Effector memory CD8-positive, alpha-beta T cell (primary cell): ENCODE measurements around the gene WDR70.

Experiments used
- ATAC-seq: fragments of 150-1000 bp; cut with Tn5 transposase; replicated peaks from 2 replicates; pipeline ENCODE4 v1.10.0; 2021; ENCODE audit warnings: mild to moderate bottlenecking, moderate library complexity
- DNase-seq, 3 experiments: peaks; one replicate each; pipeline ENCODE4 v3.0.0; 2021
- H3K27ac Mint-ChIP-seq, 2 donors: one replicate each; pipeline ENCODE4 v1.8.0; 2022; ENCODE audit warnings: mild to moderate bottlenecking in 2 of 2, mixed read lengths in 2 of 2, moderate library complexity in 2 of 2
- H3K27me3 Mint-ChIP-seq, 2 donors: one replicate each; pipeline ENCODE4 v1.8.0; 2022; ENCODE audit warnings: mixed read lengths in 2 of 2
- H3K36me3 Mint-ChIP-seq: one replicate; pipeline ENCODE4 v1.8.0; 2022; ENCODE audit warnings: mild to moderate bottlenecking, moderate library complexity, mixed read lengths; ENCODE audit not compliant: insufficient read depth
- H3K4me1 Mint-ChIP-seq, 2 donors: one replicate each; pipeline ENCODE4 v1.8.0; 2022; ENCODE audit warnings: low read depth in 2 of 2, mixed read lengths in 2 of 2
- H3K4me3 Mint-ChIP-seq, 2 donors: one replicate each; pipeline ENCODE4 v1.8.0; 2022; ENCODE audit warnings: mild to moderate bottlenecking in 2 of 2, mixed read lengths in 2 of 2, moderate library complexity in 2 of 2
- H3K9me3 Mint-ChIP-seq, 2 donors: one replicate each; pipeline ENCODE4 v1.8.0; 2022; ENCODE audit warnings: mixed read lengths in 2 of 2

Gene WDR70

DNA sequence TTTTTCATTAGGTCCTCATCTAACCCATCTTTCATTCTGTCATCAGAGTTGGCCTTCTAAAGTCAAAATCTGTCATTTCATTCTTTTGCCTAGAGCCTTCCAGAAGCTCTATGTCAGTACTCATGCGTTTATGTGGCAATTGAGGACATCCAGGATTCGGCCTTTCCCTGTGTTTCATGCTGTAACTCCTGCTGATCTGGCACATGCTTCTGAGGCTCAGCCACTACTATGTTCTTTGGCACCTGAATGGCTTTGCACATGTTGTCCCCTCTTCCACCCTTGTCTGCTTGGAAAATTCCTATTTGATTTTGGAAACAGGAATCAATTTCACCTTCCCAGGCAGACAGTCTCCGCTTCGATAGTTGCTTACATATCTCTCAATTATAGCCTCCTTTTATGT lies 375.9 kb downstream of the WDR70 start:
- peak overlapping the region in 1 of 2 donors; percentile 61 for H3K27ac Mint-ChIP-seq
- DNase-seq = no peak
- no peaks in the 10 kb centered on the region for H3K27me3 Mint-ChIP-seq
- H3K4me3 Mint-ChIP-seq = no peak overlapping the region
- peaks cover 2 to 6% of the 10 kb centered on the region in 2 donors for H3K9me3 Mint-ChIP-seq
- ATAC-seq = no peak
- H3K4me1 Mint-ChIP-seq = no peaks in the 10 kb centered on the region
- H3K36me3 Mint-ChIP-seq = peaks cover 9% of the 10 kb centered on the region

DNA sequence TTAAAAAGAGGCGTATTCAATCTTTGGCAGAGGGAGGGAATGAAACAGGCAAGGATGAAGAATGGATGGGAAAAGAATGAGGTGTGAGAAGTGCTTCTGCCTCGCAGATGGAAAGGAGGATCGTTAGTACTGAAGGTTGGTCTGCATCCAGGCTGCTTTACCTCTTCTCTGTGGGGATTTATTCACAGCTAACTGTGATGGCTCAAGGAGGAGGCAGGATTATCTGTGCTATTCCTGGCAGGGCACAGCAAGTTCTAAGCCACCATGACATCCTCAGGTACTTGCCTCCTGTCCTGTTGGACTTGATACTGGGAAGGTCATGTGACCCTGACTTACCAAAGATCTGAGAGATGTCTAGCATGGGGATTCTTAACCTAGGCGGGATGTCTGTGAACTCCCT lies 376.5 kb downstream of the WDR70 start:
- DNase-seq = no peak
- Mint-ChIP-seq H3K9me3 (peaks cover 2 to 6% of the 10 kb centered on the region in 2 donors), H3K27me3 (no peaks in the 10 kb centered on the region), H3K36me3 (peaks cover 9% of the 10 kb centered on the region), H3K27ac (peak overlapping the region in 1 of 2 donors; percentile 61), H3K4me3 (no peak overlapping the region), H3K4me1 (no peaks in the 10 kb centered on the region)
- no peak for ATAC-seq

DNA sequence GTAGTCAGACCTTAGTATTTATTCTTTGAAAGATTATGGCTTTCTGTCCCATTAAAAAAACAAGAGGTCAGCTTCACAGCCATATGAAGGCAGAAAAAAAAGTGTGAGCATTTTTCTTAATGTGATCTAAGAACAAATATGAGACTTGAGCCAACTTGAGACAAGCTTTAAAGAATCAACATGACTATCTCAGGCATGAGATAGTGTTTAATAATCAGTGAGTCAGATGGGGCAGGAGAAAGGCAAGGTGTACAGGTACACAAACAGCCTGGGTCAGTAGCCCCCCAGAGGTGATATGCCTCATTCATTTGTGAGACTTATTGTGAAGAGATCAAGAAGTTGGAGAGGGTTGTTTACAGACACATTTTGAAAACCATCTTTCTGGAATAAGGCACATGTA lies 377.1 kb downstream of the WDR70 start:
- H3K4me1 Mint-ChIP-seq = no peaks in the 10 kb centered on the region
- no peak overlapping the region for H3K4me3 Mint-ChIP-seq
- ATAC-seq (no peak), DNase-seq (no peak)
- H3K27me3 Mint-ChIP-seq = no peaks in the 10 kb centered on the region
- H3K36me3 Mint-ChIP-seq = peaks cover 5% of the 10 kb centered on the region
- H3K27ac Mint-ChIP-seq = no peak overlapping the region
- peaks cover 2 to 6% of the 10 kb centered on the region in 2 donors for H3K9me3 Mint-ChIP-seq

DNA sequence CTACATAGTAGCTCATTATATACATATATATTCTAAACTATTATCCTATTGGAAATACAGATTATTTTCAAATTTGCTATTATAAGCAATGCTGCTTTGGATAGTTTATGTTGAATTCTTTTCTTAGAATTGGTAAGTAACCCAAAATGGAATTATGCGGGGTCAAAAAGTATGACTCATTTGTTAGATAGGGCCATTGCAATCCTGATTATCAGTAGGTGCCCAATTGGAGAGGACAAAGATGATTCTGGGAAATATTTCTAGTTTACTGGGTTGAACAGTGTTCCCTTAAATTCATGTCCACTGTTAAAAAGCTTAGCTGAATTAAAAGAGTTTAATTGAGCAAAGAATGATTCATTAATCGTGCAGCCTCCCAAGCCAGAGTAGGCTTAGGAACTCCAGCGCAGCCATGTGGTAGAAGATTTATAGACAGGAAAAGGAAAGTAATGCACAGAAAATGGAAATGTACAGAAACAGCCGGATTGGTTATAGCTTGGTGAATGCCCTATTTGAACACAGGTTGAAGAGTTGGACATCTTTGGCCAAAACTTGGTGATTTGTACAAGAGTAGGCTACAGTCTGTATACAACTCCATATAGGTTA lies 379.0 kb downstream of the WDR70 start:
- Mint-ChIP-seq H3K27ac (no peak overlapping the region), H3K36me3 (peaks cover 5% of the 10 kb centered on the region), H3K4me1 (no peaks in the 10 kb centered on the region), H3K4me3 (no peak overlapping the region), H3K27me3 (no peaks in the 10 kb centered on the region), H3K9me3 (peaks cover 2 to 6% of the 10 kb centered on the region in 2 donors)
- DNase-seq (no peak), ATAC-seq (no peak)

GRCh38 chr5:37767251-37767650 lies 388.1 kb downstream of the WDR70 start:
- no peaks in the 10 kb centered on the region for H3K9me3 Mint-ChIP-seq
- no peak for ATAC-seq
- no peak overlapping the region for H3K4me3 Mint-ChIP-seq
- no peak for DNase-seq
- no peak overlapping the region for H3K27ac Mint-ChIP-seq
- no peaks in the 10 kb centered on the region for H3K4me1 Mint-ChIP-seq
- peaks cover 13 to 41% of the 10 kb centered on the region in 2 donors for H3K27me3 Mint-ChIP-seq
- H3K36me3 Mint-ChIP-seq = no peaks in the 10 kb centered on the region

- Mint-ChIP-seq H3K27ac (no peak overlapping the region), H3K4me3 (no peak overlapping the region), H3K4me1 (no peaks in the 10 kb centered on the region), H3K36me3 (no peaks in the 10 kb centered on the region), H3K9me3 (no peaks in the 10 kb centered on the region), H3K27me3 (peaks cover 20 to 42% of the 10 kb centered on the region in 2 donors)
- DNase-seq = no peak
- no peak for ATAC-seq
These were observed 388.8 kb downstream of the WDR70 start for GRCh38 chr5:37767961-37768360.

GRCh38 chr5:37768371-37768770 lies 389.3 kb downstream of the WDR70 start:
- H3K9me3 Mint-ChIP-seq = peaks cover 0 to under 1% of the 10 kb centered on the region in 2 donors
- DNase-seq (no peak), ATAC-seq (no peak)
- no peaks in the 10 kb centered on the region for H3K36me3 Mint-ChIP-seq
- H3K27ac Mint-ChIP-seq = no peak overlapping the region
- no peak overlapping the region for H3K4me3 Mint-ChIP-seq
- H3K27me3 Mint-ChIP-seq = peaks cover 21 to 42% of the 10 kb centered on the region in 2 donors
- no peaks in the 10 kb centered on the region for H3K4me1 Mint-ChIP-seq

GRCh38 chr5:37769108-37769507 lies 390.0 kb downstream of the WDR70 start:
- no peaks in the 10 kb centered on the region for H3K4me1 Mint-ChIP-seq
- H3K9me3 Mint-ChIP-seq = peaks cover 0 to 5% of the 10 kb centered on the region in 2 donors
- no peak overlapping the region for H3K4me3 Mint-ChIP-seq
- peaks cover 21 to 42% of the 10 kb centered on the region in 2 donors for H3K27me3 Mint-ChIP-seq
- ATAC-seq (no peak), DNase-seq (no peak)
- H3K27ac Mint-ChIP-seq = no peak overlapping the region
- H3K36me3 Mint-ChIP-seq = no peaks in the 10 kb centered on the region

- Mint-ChIP-seq H3K27ac (no peak overlapping the region), H3K4me3 (no peak overlapping the region), H3K4me1 (no peaks in the 10 kb centered on the region), H3K9me3 (peaks cover under 1 to 8% of the 10 kb centered on the region in 2 donors), H3K36me3 (no peaks in the 10 kb centered on the region), H3K27me3 (peaks cover 21 to 42% of the 10 kb centered on the region in 2 donors)
- ATAC-seq (no peak), DNase-seq (no peak)
These were observed 390.7 kb downstream of the WDR70 start for GRCh38 chr5:37769840-37770239.

GRCh38 chr5:37770786-37771185 lies 391.7 kb downstream of the WDR70 start:
- DNase-seq (no peak), ATAC-seq (no peak)
- no peaks in the 10 kb centered on the region for H3K4me1 Mint-ChIP-seq
- peaks cover 21 to 42% of the 10 kb centered on the region in 2 donors for H3K27me3 Mint-ChIP-seq
- H3K27ac Mint-ChIP-seq = no peak overlapping the region
- H3K36me3 Mint-ChIP-seq = no peaks in the 10 kb centered on the region
- H3K9me3 Mint-ChIP-seq = peaks cover 3 to 14% of the 10 kb centered on the region in 2 donors
- no peak overlapping the region for H3K4me3 Mint-ChIP-seq

DNA sequence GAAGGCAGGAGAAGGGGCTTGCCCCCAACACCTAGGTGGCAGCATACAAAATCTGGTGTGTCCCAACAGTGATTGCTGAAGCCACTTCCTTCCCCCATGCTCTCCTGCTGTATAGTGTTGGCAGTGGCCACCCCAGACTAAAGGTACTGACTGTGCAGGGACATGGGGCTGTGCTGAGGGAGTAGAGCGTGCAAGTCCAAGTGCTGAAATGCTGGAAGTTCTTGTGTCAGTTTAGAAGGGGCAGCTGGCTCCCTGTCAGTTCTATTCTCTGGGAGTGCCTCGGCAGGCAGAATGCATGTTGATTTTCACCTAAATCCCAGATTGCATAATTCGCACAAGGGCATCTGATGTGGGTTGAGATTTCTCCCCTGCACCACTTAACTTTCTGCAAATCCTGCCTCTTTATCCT lies 392.1 kb downstream of the WDR70 start:
- H3K4me3 Mint-ChIP-seq = no peak overlapping the region
- peaks cover 3 to 14% of the 10 kb centered on the region in 2 donors for H3K9me3 Mint-ChIP-seq
- H3K27ac Mint-ChIP-seq = no peak overlapping the region
- DNase-seq (no peak), ATAC-seq (no peak)
- H3K27me3 Mint-ChIP-seq = peaks cover 21 to 42% of the 10 kb centered on the region in 2 donors
- no peaks in the 10 kb centered on the region for H3K4me1 Mint-ChIP-seq
- H3K36me3 Mint-ChIP-seq = no peaks in the 10 kb centered on the region

DNA sequence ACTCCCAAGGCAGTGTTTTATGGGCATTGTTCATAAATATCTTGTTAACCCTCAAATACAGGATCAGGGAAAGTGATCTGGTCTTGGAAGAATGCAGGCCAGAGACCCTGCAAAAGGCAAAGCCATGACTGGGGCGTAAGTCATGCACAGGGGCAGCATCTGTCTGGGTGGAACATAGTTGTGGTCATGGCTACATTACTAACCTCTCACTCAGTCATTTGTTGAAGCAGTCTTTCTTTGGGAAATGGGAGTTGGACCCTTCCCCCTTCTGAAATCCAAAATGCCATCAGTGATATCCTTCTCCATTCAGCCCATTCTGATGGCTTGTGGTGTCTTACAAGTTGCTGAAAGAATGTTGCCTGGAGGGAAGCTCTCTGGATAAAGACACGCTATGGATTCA lies 392.6 kb downstream of the WDR70 start:
- ATAC-seq (no peak), DNase-seq (no peak)
- Mint-ChIP-seq H3K27me3 (peaks cover 21 to 42% of the 10 kb centered on the region in 2 donors), H3K36me3 (peaks cover 1% of the 10 kb centered on the region), H3K27ac (no peak overlapping the region), H3K4me3 (no peak overlapping the region), H3K9me3 (peaks cover 3 to 14% of the 10 kb centered on the region in 2 donors), H3K4me1 (no peaks in the 10 kb centered on the region)

DNA sequence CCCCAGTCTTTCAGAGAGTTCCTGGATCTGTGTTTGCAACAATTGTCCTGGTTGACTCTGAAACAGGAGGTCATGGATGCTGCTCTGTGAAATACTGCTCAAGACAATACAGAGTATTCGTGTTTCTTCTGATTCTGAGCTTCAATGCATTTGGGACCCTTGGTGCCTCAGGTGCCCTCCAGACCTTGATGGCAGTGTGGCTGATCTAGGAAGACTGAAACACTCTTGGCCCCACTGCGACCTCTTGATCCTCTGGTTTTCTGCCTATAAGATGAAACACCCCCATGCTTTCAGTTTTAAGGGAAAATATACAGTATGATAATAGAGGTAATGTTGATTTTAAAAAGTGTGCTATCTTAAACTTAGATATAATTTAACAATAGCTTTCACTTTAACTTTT lies 393.1 kb downstream of the WDR70 start:
- ATAC-seq (no peak), DNase-seq (no peak)
- Mint-ChIP-seq H3K4me3 (no peak overlapping the region), H3K4me1 (no peaks in the 10 kb centered on the region), H3K27ac (no peak overlapping the region), H3K36me3 (peaks cover 3% of the 10 kb centered on the region), H3K27me3 (peaks cover 21 to 42% of the 10 kb centered on the region in 2 donors), H3K9me3 (peaks cover 3 to 14% of the 10 kb centered on the region in 2 donors)

- no peaks in the 10 kb centered on the region for H3K4me1 Mint-ChIP-seq
- peaks cover 3% of the 10 kb centered on the region for H3K36me3 Mint-ChIP-seq
- DNase-seq = no peak
- H3K27me3 Mint-ChIP-seq = peaks cover 21 to 35% of the 10 kb centered on the region in 2 donors
- no peak overlapping the region for H3K4me3 Mint-ChIP-seq
- peaks cover 3 to 14% of the 10 kb centered on the region in 2 donors for H3K9me3 Mint-ChIP-seq
- ATAC-seq = no peak
- no peak overlapping the region for H3K27ac Mint-ChIP-seq
These were observed 394.7 kb downstream of the WDR70 start for GRCh38 chr5:37773809-37774208.
